Loucy (cell line): ENCODE measurements around the gene SPZ1.

ENCODE experiments used
- H2AFZ ChIP-seq: fragments of 200-600 bp; sonication (generic); 2 replicates; pipeline ENCODE4 v1.6.0; 2016; ENCODE audit warnings: antibody characterized with exemption, mild to moderate bottlenecking, low read length, moderate library complexity
- H3F3A ChIP-seq: fragments of 200-600 bp; 2 replicates; pipeline ENCODE4 v1.6.0; 2016; ENCODE audit warnings: antibody characterized with exemption, low read depth, mild to moderate bottlenecking
- H3K27me3 ChIP-seq: fragments of 200-600 bp; sonication (generic); 2 replicates; pipeline ENCODE4 v1.6.1; 2014; ENCODE audit warnings: low read length, mild to moderate bottlenecking; ENCODE audit not compliant: insufficient read depth, poor library complexity, severe bottlenecking
- H3K36me3 ChIP-seq: fragments of 200-600 bp; sonication (generic); 2 replicates; pipeline ENCODE4 v1.6.1; 2016; ENCODE audit warnings: low read length; ENCODE audit not compliant: insufficient read depth
- H3K4me1 ChIP-seq: fragments of 200-600 bp; sonication (generic); 2 replicates; pipeline ENCODE4 v1.5.1; 2014; ENCODE audit warnings: low read length, mild to moderate bottlenecking; ENCODE audit not compliant: insufficient read depth, poor library complexity, severe bottlenecking
- H3K4me2 ChIP-seq: fragments of 200-600 bp; sonication (generic); 2 replicates; pipeline ENCODE4 v1.6.0; 2014; ENCODE audit warnings: antibody characterized with exemption, low read length, low read depth, mild to moderate bottlenecking; ENCODE audit not compliant: poor library complexity, severe bottlenecking
- H3K4me3 ChIP-seq: fragments of 200-600 bp; sonication (generic); 2 replicates; pipeline ENCODE4 v1.5.1; 2014; ENCODE audit warnings: low read length, mild to moderate bottlenecking, mixed read lengths; ENCODE audit not compliant: poor library complexity, severe bottlenecking
- H3K79me2 ChIP-seq: fragments of 200-600 bp; sonication (generic); 2 replicates; pipeline ENCODE4 v1.6.1; 2014; ENCODE audit warnings: low read length; ENCODE audit not compliant: insufficient read depth
- H3K9ac ChIP-seq: fragments of 200-600 bp; sonication (generic); 2 replicates; pipeline ENCODE4 v1.6.0; 2014; ENCODE audit warnings: mild to moderate bottlenecking, low read depth, low read length, moderate library complexity; ENCODE audit not compliant: poor library complexity, severe bottlenecking
- H3K9me2 ChIP-seq: fragments of 200-600 bp; sonication (generic); replicated peaks from 2 replicates; pipeline ENCODE4 v1.6.1; 2016; ENCODE audit warnings: low read depth, low read length, mixed read lengths
- H3K9me3 ChIP-seq: fragments of 200-600 bp; sonication (generic); 2 replicates; pipeline ENCODE4 v1.6.1; 2014; ENCODE audit warnings: mild to moderate bottlenecking, antibody characterized with exemption, low read length, low read depth; ENCODE audit not compliant: insufficient read depth
- H4K20me1 ChIP-seq: fragments of 200-600 bp; sonication (generic); 2 replicates; pipeline ENCODE4 v1.6.0; 2014; ENCODE audit warnings: antibody characterized with exemption, low read length, mild to moderate bottlenecking; ENCODE audit not compliant: insufficient read depth, poor library complexity, severe bottlenecking
- EZH2phosphoT487 ChIP-seq: fragments of 200-600 bp; IDR thresholded peaks from 2 replicates; pipeline ENCODE4 v1.6.1; 2018; ENCODE audit warnings: antibody characterized with exemption, mild to moderate bottlenecking, moderate library complexity, borderline replicate concordance
- TF ChIP-seq, protein P1 (sequence below): fragments of 200-600 bp; sonication (generic); conservative IDR thresholded peaks from 2 replicates; pipeline ENCODE4 v1.5.1; 2014; ENCODE audit warnings: mild to moderate bottlenecking, antibody characterized with exemption, low read length

The SPZ1 gene

DNA sequence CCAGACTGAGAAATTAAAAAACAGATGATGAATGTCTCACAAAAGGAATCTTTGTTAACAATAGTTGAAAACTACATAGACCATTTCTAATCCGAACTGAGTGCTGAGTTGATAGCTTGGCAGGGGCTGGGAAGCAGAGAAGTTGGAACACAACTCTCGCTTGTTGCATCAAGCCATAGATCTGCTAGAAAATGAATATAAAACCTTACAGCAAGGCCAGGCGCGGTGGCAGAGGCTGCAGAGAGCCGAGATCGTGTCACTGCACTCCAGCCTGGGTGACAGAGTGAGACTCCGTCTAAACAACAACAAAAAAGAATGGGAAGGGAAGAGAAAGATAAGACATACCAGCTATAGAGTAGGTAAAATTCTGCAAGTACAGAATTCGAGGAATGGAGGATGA, 28.0 kb upstream of the SPZ1 start:
- H4K20me1 ChIP-seq, result no peaks in the 10 kb centered on the region
- TF ChIP-seq, protein P1, sequence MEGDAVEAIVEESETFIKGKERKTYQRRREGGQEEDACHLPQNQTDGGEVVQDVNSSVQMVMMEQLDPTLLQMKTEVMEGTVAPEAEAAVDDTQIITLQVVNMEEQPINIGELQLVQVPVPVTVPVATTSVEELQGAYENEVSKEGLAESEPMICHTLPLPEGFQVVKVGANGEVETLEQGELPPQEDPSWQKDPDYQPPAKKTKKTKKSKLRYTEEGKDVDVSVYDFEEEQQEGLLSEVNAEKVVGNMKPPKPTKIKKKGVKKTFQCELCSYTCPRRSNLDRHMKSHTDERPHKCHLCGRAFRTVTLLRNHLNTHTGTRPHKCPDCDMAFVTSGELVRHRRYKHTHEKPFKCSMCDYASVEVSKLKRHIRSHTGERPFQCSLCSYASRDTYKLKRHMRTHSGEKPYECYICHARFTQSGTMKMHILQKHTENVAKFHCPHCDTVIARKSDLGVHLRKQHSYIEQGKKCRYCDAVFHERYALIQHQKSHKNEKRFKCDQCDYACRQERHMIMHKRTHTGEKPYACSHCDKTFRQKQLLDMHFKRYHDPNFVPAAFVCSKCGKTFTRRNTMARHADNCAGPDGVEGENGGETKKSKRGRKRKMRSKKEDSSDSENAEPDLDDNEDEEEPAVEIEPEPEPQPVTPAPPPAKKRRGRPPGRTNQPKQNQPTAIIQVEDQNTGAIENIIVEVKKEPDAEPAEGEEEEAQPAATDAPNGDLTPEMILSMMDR, result no peak
- no peak for TF ChIP-seq EZH2phosphoT487
- no peaks in the 10 kb centered on the region for H3K79me2 ChIP-seq
- H3K9me3 ChIP-seq, result no peaks in the 10 kb centered on the region
- H3K36me3 ChIP-seq, result no peaks in the 10 kb centered on the region
- no peak overlapping the region for H3K4me3 ChIP-seq
- no peaks in the 10 kb centered on the region for H3K27me3 ChIP-seq
- no peaks in the 10 kb centered on the region for H3K4me1 ChIP-seq
- H3F3A ChIP-seq, result no peaks in the 10 kb centered on the region
- H2AFZ ChIP-seq, result no peak overlapping the region
- H3K9ac ChIP-seq, result no peak overlapping the region
- H3K4me2 ChIP-seq, result no peak overlapping the region
- H3K9me2 ChIP-seq, result no peaks in the 10 kb centered on the region

DNA sequence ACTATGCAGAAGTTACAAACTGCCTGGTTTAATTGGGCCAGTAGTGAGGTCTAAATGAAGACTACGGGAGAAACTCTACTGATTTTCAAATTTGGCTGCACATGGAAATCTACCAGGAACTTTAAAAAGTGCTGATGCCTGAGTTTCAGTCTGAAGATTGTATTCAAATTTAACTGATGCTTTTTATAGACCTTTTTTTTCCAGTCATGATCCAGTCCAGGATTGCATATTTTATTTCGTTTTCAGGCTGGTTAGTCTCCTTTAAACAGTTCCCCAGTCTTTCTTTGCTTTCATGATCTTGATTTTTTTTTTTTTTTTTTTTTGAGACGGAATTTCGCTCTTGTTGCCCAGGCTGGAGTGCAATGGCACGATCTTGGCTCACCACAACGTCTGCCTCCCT, 23.7 kb upstream of the SPZ1 start:
- no peaks in the 10 kb centered on the region for H3K9me2 ChIP-seq
- H3K9ac ChIP-seq, result no peak overlapping the region
- no peaks in the 10 kb centered on the region for H3K36me3 ChIP-seq
- no peaks in the 10 kb centered on the region for H4K20me1 ChIP-seq
- no peaks in the 10 kb centered on the region for H3K79me2 ChIP-seq
- no peaks in the 10 kb centered on the region for H3K4me1 ChIP-seq
- H3K4me3 ChIP-seq, result no peak overlapping the region
- H3K27me3 ChIP-seq, result no peaks in the 10 kb centered on the region
- H3K9me3 ChIP-seq, result no peaks in the 10 kb centered on the region
- no peak overlapping the region for H3K4me2 ChIP-seq
- TF ChIP-seq, protein P1, result no peak
- TF ChIP-seq EZH2phosphoT487, result no peak
- no peak overlapping the region for H2AFZ ChIP-seq
- no peaks in the 10 kb centered on the region for H3F3A ChIP-seq

DNA sequence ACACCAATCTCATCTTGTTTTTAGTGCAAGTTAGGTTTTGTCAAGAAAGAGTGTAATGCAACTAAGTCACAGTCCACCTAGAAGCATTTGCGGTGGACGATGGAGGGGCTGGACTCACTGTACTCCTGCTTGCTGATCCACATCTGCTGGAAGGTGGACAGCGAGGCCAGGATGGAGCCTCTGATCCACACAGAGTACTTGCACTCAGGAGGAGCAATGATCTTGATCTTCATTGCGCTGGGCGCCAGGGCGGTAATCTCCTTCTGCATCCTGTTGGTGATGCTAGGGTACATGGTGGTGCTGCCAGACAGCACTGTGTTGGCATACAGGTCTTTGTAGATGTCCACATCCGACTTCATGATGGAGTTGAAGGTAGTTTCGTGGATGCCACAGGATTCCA, 20.2 kb upstream of the SPZ1 start:
- Histone ChIP-seq H3K27me3 (no peaks in the 10 kb centered on the region), H3K9ac (no peak overlapping the region), H3K79me2 (no peaks in the 10 kb centered on the region), H3K9me3 (no peaks in the 10 kb centered on the region), H3K9me2 (no peaks in the 10 kb centered on the region), H3K4me2 (no peak overlapping the region), H3K4me1 (no peaks in the 10 kb centered on the region), H3F3A (no peaks in the 10 kb centered on the region), H3K4me3 (no peak overlapping the region), H2AFZ (no peak overlapping the region), H3K36me3 (no peaks in the 10 kb centered on the region), H4K20me1 (no peaks in the 10 kb centered on the region)
- TF ChIP-seq EZH2phosphoT487, result no peak
- TF ChIP-seq, protein P1, result no peak
